Measurements from ENCODE around the gene CLDN22. TPM values are rescaled to one million over a fixed set of nuclear protein-coding genes. Genes with fewer than 3 reads are reported as not detected.

Gene CLDN22
- total and polyA plus RNA-seq, 11 donors = not detected

DNA sequence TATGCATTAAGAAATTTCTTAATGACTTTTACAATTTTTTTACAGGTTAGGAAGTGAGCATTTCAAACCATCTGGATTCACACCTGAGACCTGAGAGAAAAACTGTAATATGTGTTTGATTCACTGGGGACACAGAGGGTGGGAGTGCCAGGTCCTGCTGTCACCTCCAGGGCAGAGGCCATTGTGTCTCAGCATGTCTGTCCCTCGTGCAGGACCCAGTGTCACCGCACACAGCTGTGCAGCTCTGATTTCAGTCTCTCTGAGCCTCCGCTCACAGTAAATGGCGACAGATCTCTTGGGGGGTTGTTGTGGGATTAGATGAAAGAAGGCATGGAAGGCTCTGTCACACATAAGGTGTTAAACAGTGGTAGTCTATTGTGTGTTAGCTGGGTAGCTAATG, 25.2 kb upstream of the CLDN22 start:
- 84 to 96% (median 89%) methylated on average over 4 of the region's 4 CpGs for WGBS, 4 donors
- Histone ChIP-seq H3K36me3 (no peaks in the 10 kb centered on the region), H3K4me1 (peaks cover 0 to 28% (median 3%) of the 10 kb centered on the region in 12 donors), H3K9me3 (no peaks in the 10 kb centered on the region), H3K27ac (no peak overlapping the region), H3K27me3 (peaks cover 0 to 16% (median 5%) of the 10 kb centered on the region in 9 donors), H3K4me3 (no peak overlapping the region)
- ATAC-seq (no peak), DNase-seq (no peak)
- TF ChIP-seq POLR2A (IDR thresholded peaks at IDR 0.05) = no peak
- TF ChIP-seq, protein P1, sequence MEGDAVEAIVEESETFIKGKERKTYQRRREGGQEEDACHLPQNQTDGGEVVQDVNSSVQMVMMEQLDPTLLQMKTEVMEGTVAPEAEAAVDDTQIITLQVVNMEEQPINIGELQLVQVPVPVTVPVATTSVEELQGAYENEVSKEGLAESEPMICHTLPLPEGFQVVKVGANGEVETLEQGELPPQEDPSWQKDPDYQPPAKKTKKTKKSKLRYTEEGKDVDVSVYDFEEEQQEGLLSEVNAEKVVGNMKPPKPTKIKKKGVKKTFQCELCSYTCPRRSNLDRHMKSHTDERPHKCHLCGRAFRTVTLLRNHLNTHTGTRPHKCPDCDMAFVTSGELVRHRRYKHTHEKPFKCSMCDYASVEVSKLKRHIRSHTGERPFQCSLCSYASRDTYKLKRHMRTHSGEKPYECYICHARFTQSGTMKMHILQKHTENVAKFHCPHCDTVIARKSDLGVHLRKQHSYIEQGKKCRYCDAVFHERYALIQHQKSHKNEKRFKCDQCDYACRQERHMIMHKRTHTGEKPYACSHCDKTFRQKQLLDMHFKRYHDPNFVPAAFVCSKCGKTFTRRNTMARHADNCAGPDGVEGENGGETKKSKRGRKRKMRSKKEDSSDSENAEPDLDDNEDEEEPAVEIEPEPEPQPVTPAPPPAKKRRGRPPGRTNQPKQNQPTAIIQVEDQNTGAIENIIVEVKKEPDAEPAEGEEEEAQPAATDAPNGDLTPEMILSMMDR (IDR thresholded peaks at IDR 0.05) = no peak
- intact Hi-C loops (cut with DNase I) = no loop called here

- 89 to 93% (median 90%) methylated on average over 14 to 15 of the region's 15 CpGs for WGBS, 4 donors
- TF ChIP-seq POLR2A (IDR thresholded peaks at IDR 0.05) = no peak
- TF ChIP-seq, protein P1 (IDR thresholded peaks at IDR 0.05) = no peak
- DNase-seq = no peak
- Histone ChIP-seq H3K9me3 (no peaks in the 10 kb centered on the region), H3K4me3 (no peak overlapping the region), H3K27ac (no peak overlapping the region), H3K4me1 (peaks cover 0 to 27% (median 3%) of the 10 kb centered on the region in 12 donors), H3K36me3 (no peaks in the 10 kb centered on the region), H3K27me3 (peaks cover 0 to 16% (median 5%) of the 10 kb centered on the region in 9 donors)
- ATAC-seq = no peak
- intact Hi-C loops (cut with DNase I) = no loop called here
Observed at GRCh38 chr4:183344523-183345255, 24.6 kb upstream of the CLDN22 start.

DNA sequence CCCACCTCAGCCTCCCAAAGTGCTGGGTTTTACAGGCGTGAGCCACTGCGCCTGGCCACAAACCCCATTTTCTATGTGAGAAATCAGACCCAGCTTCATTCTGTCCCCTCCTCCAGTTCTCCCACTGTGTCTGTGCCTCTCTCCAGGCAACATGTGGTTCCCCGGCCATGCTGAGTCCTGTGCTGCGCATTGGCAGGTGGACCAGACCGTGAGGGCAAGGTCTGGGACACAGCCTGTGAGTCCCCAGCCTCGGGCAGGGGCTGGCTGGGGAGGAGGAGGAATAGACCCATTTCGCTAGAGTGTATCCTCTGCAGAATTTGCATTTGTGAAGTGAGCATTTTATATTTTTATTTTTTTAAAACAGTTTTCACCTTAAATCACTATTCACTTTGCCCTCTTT, 23.7 kb upstream of the CLDN22 start:
- no peak for DNase-seq
- WGBS, 4 donors = 86 to 94% (median 91%) methylated on average over 7 of the region's 7 CpGs
- intact Hi-C loops (cut with DNase I) = no loop called here

More for the DNA sequence above, 23.7 kb upstream of the CLDN22 start:
- ATAC-seq = no peak
- no peak overlapping the region for H3K4me3 ChIP-seq
- TF ChIP-seq POLR2A (IDR thresholded peaks at IDR 0.05) = no peak
- TF ChIP-seq, protein P1 (IDR thresholded peaks at IDR 0.05) = no peak
- peaks cover 0 to 16% (median 5%) of the 10 kb centered on the region in 9 donors for H3K27me3 ChIP-seq
- peaks cover 0 to 17% (median 3%) of the 10 kb centered on the region in 12 donors for H3K4me1 ChIP-seq
- H3K27ac ChIP-seq = no peak overlapping the region
- H3K9me3 ChIP-seq = no peaks in the 10 kb centered on the region
- no peaks in the 10 kb centered on the region for H3K36me3 ChIP-seq

Measured in heart left ventricle (tissue), 16 donors.